HepG2 (cell line): Measurements from ENCODE around the gene DAAM2. TPM values are rescaled to one million over a fixed set of nuclear protein-coding genes. Genes with fewer than 3 reads are reported as not detected.

ENCODE experiments used
- ATAC-seq: fragments of 200-7000 bp; cut with Tn5 transposase; 3 replicates; pipeline ENCODE4 v1.9.1; 2020; ENCODE audit warnings: mild to moderate bottlenecking, moderate library complexity
- BruUV-seq: library from RNA; stranded (reverse); fragments of 400-500 nt; replicated peaks from 2 replicates; lab custom pipeline; 2021; lab: Mats Ljungman, UMichigan
- CTCF ChIA-PET: fragments of 300-600 bp; formaldehyde crosslinking; extraction: SDS; loops from one replicate; lab custom pipeline; 2021; ENCODE audit warnings: low total read pairs, inconsistent platforms, low intra/inter-chr PET ratio; lab: Yijun Ruan, JAX
- POLR2A ChIA-PET: fragments of 350-600 bp; sonication (Branson Sonifier 250); formaldehyde crosslinking; loops from one replicate; lab custom pipeline; 2020; ENCODE audit warnings: antibody characterized with exemption, inconsistent platforms; lab: Yijun Ruan, JAX
- DNase-seq: peaks from one replicate; pipeline ENCODE4 v3.0.0-alpha.2; 2015; ENCODE audit warnings: low spot score
- FAIRE-seq: peaks from 3 replicates; lab custom pipeline; 2011; peaks lifted over from hg19 to GRCh38; lab: Jason Lieb, UNC
- H2AFZ ChIP-seq: one replicate; pipeline ENCODE4 v1.6.1; 2011; ENCODE audit warnings: low read length, inconsistent platforms
- H3K27ac ChIP-seq: fragments of 300-600 bp; 3 replicates; pipeline ENCODE4 v1.8.0; 2011; ENCODE audit warnings: mixed run types, mild to moderate bottlenecking, mixed read lengths, low read length, inconsistent platforms; ENCODE audit not compliant: insufficient read depth; ENCODE audit errors: extremely low read length
- H3K27me3 ChIP-seq, 2 experiments: fragments of 200-600 bp in 1 of 2; 2 replicates in 1 of 2; 3 replicates in 1 of 2; pipeline versions ENCODE4 v1.6.0 to v1.8.0; 2011; ENCODE audit warnings: low read length in 2 of 2, mild to moderate bottlenecking in 2 of 2, moderate library complexity in 2 of 2, inconsistent platforms in 1 of 2; ENCODE audit not compliant: insufficient read depth in 2 of 2, control insufficient read depth in 1 of 2
- H3K36me3 ChIP-seq, 2 experiments: fragments of 200-600 bp in 1 of 2; replicated peaks in 1 of 2; 2 replicates in 1 of 2; 3 replicates in 1 of 2; pipeline versions ENCODE4 v1.5.1 to v1.8.0; 2011; ENCODE audit warnings: low read length in 2 of 2, inconsistent platforms in 1 of 2; ENCODE audit not compliant: insufficient read depth in 2 of 2, control insufficient read depth in 1 of 2
- H3K4me1 ChIP-seq: 2 replicates; pipeline ENCODE4 v1.5.1; 2012; ENCODE audit warnings: low read length, inconsistent platforms; ENCODE audit not compliant: insufficient read depth
- H3K4me2 ChIP-seq: 2 replicates; pipeline ENCODE4 v1.6.0; 2011; ENCODE audit warnings: low read depth, low read length, inconsistent platforms
- H3K4me3 ChIP-seq, 3 experiments: fragments of 200-600 bp in 1 of 3; sonication (generic), shearing (Covaris generic) in 1 of 3; replicated peaks in 1 of 3; 2 replicates each; pipeline ENCODE4 v1.5.1; 2011 to 2016; ENCODE audit warnings: low read length in 3 of 3, inconsistent platforms in 2 of 3, low read depth in 2 of 3, mild to moderate bottlenecking in 2 of 3, control low read depth in 1 of 3, mixed read lengths in 1 of 3; ENCODE audit not compliant: insufficient read depth in 1 of 3
- H3K79me2 ChIP-seq: one replicate; pipeline ENCODE4 v1.6.1; 2011; ENCODE audit warnings: low read length, inconsistent platforms; ENCODE audit not compliant: insufficient read depth
- H3K9ac ChIP-seq: 2 replicates; pipeline ENCODE4 v1.6.0; 2011; ENCODE audit warnings: mild to moderate bottlenecking, low read depth, low read length, inconsistent platforms; ENCODE audit not compliant: insufficient read depth
- H3K9me3 ChIP-seq: 2 replicates; pipeline ENCODE4 v1.5.1; 2012; ENCODE audit warnings: mild to moderate bottlenecking, low read length
- H4K20me1 ChIP-seq: 2 replicates; pipeline ENCODE4 v1.6.0; 2011; ENCODE audit warnings: inconsistent platforms, mild to moderate bottlenecking, low read length, moderate library complexity; ENCODE audit not compliant: insufficient read depth
- AHR ChIP-seq: IDR thresholded peaks from 2 replicates; pipeline ENCODE4 v1.6.1; 2018; ENCODE audit warnings: missing genetic modification reagents, missing compliant biosample characterization
- ARID5B ChIP-seq: IDR thresholded peaks from 2 replicates; pipeline ENCODE4 v1.4.0; 2020; ENCODE audit warnings: mild to moderate bottlenecking, missing genetic modification reagents
- ATF1 ChIP-seq: IDR thresholded peaks from 2 replicates; pipeline ENCODE4 v1.6.1; 2016; ENCODE audit warnings: mild to moderate bottlenecking, control low read depth
- CBX1 ChIP-seq: IDR thresholded peaks from one replicate; pipeline ENCODE4 v1.6.1; 2016; ENCODE audit warnings: antibody characterized with exemption, low read depth
- FOSL2 ChIP-seq: sonication (generic); formaldehyde crosslinking; IDR thresholded peaks from 2 replicates; pipeline ENCODE4 v1.4.0; 2020; ENCODE audit warnings: missing genetic modification reagents
- MZF1 ChIP-seq: sonication (generic); formaldehyde crosslinking; IDR thresholded peaks from 2 replicates; pipeline ENCODE4 v1.8.1; 2023; ENCODE audit warnings: mild to moderate bottlenecking, missing genetic modification reagents, borderline replicate concordance
- RBM39 ChIP-seq: fragments of 200-400 bp; formaldehyde crosslinking; IDR thresholded peaks from one replicate; pipeline ENCODE4 v1.6.1; 2018; ENCODE audit warnings: antibody characterized with exemption, mild to moderate bottlenecking, low read depth, low read length; ENCODE audit not compliant: poor library complexity, severe bottlenecking
- RFX5 ChIP-seq: IDR thresholded peaks from 2 replicates; pipeline ENCODE4 v1.6.1; 2011; ENCODE audit warnings: low read depth, low read length, improper control_type of control experiment
- SALL2 ChIP-seq: sonication (generic); formaldehyde crosslinking; IDR thresholded peaks from 2 replicates; pipeline ENCODE4 v1.8.1; 2023; ENCODE audit warnings: mild to moderate bottlenecking, missing genetic modification reagents, inconsistent platforms
- SRSF4 ChIP-seq: fragments of 200-400 bp; formaldehyde crosslinking; IDR thresholded peaks from one replicate; pipeline ENCODE4 v1.6.1; 2018; ENCODE audit warnings: mild to moderate bottlenecking, low read depth, low read length, moderate library complexity; ENCODE audit not compliant: poor library complexity, severe bottlenecking
- SRSF9 ChIP-seq: fragments of 200-400 bp; formaldehyde crosslinking; IDR thresholded peaks from 2 replicates; pipeline ENCODE4 v1.6.1; 2018; ENCODE audit warnings: borderline replicate concordance, mild to moderate bottlenecking, low read depth, low read length; ENCODE audit not compliant: insufficient read depth, poor library complexity, severe bottlenecking
- TAF1 ChIP-seq: sonication (generic); formaldehyde crosslinking; IDR thresholded peaks from 2 replicates; pipeline ENCODE4 v1.4.0; 2020; ENCODE audit warnings: missing genetic modification reagents
- ZFP82 ChIP-seq: sonication (generic); formaldehyde crosslinking; IDR thresholded peaks from 2 replicates; pipeline ENCODE4 v1.5.1; 2020; ENCODE audit warnings: mild to moderate bottlenecking, missing genetic modification reagents, borderline replicate concordance
- ZNF253 ChIP-seq: sonication (generic); formaldehyde crosslinking; IDR thresholded peaks from 2 replicates; pipeline ENCODE4 v1.8.0; 2022; ENCODE audit warnings: mild to moderate bottlenecking, missing genetic modification reagents, borderline replicate concordance
- ZNF788 ChIP-seq: sonication (generic); formaldehyde crosslinking; IDR thresholded peaks from 2 replicates; pipeline ENCODE4 v1.5.0; 2020; ENCODE audit warnings: mild to moderate bottlenecking, missing genetic modification reagents, borderline replicate concordance
- ZSCAN29 ChIP-seq: sonication (generic); formaldehyde crosslinking; conservative IDR thresholded peaks from 2 replicates; pipeline ENCODE4 v1.4.0; 2020; ENCODE audit warnings: mild to moderate bottlenecking, missing genetic modification reagents
- WGBS: methylation state at CpG from one replicate; pipeline ENCODE4 v1.1.6; 2017; ENCODE audit warnings: low lambda C conversion rate; 5-methylcytosine and 5-hydroxymethylcytosine counted together
- in situ Hi-C: cut with HindIII; loops from 2 replicates; pipeline ENCODE4 v1.10.0; 2017; ENCODE audit warnings: low pct_unique_long_range_greater_than_20kb; ENCODE audit not compliant: extremely low pct_ligation_motif_present
- intact Hi-C: fragments of 100-400 bp; cut with micrococcal nuclease; formaldehyde crosslinking; loops from one replicate; pipeline ENCODE4 v1.10.0; 2022; ENCODE audit not compliant: unreplicated experiment
- polyA plus RNA-seq, 8 experiments: library from polyadenylated mRNA; depleted of rRNA in 3 of 8; stranded (reverse) in 7 of 8; unstranded in 1 of 8; fragments of >200 nt; fragmentation: Illumina TruSeq in 4 of 8; extraction: Trizol in 4 of 8; gene quantifications; 2 replicates each; pipeline versions ENCODE4 v1.2.1 to v1.2.3, GENCODE V29; 2011 to 2016; ENCODE audit warnings: low read depth in 4 of 8, missing spikeins in 1 of 8, mixed read lengths in 1 of 8; ENCODE audit not compliant: insufficient read depth in 1 of 8
- total RNA-seq, 5 experiments: library from RNA; depleted of rRNA; stranded (reverse); fragments of >200 nt; fragmentation: Illumina TruSeq; extraction: Trizol; gene quantifications; 2 replicates each; pipeline ENCODE4 v1.2.3, GENCODE V29; 2016; ENCODE audit warnings: low read depth in 1 of 5

Gene DAAM2
- total and polyA plus RNA-seq, 2 of the 13 experiments (the other 11 are each of a cell fraction or from before 2014, with no cell fraction given), result 0.01 TPM; not detected in 1

GRCh38 chr6:39830444-39830843 lies 38.3 kb downstream of the DAAM2 start:
- BruUV-seq, result no TSS peak
- Histone ChIP-seq H3K27me3 (peaks cover 0 to 6% of the 10 kb centered on the region in 2 experiments; a peak in 1 of 5 replicates), H4K20me1 (no peaks in the 10 kb centered on the region), H2AFZ (no peak overlapping the region), H3K9ac (no peak overlapping the region), H3K9me3 (no peaks in the 10 kb centered on the region), H3K36me3 (no peaks in the 10 kb centered on the region), H3K4me3 (no peak overlapping the region), H3K79me2 (no peaks in the 10 kb centered on the region), H3K4me1 (no peaks in the 10 kb centered on the region), H3K27ac (no peak overlapping the region), H3K4me2 (no peak overlapping the region)
- FAIRE-seq, result no peak
- no peak for DNase-seq
- CTCF ChIA-PET, result no interaction called here
- intact Hi-C loops, result no loop called here
- 0% methylated on average over 1 of the region's 7 CpGs for WGBS
- ATAC-seq, result no peak
- POLR2A ChIA-PET, result no interaction called here
- TF ChIP-seq FOSL2 (CRISPR knock-in tag) (no peak), TAF1 (CRISPR knock-in tag) (no peak), ARID5B (CRISPR knock-in tag) (no peak), RBM39 (no peak), ZSCAN29 (CRISPR knock-in tag) (no peak), ATF1 (CRISPR knock-in tag) (no peak), MZF1 (CRISPR knock-in tag) (no peak), ZNF788 (CRISPR knock-in tag) (no peak), SRSF9 (no peak), RFX5 (no peak), ZNF253 (CRISPR knock-in tag) (no peak), ZFP82 (CRISPR knock-in tag) (no peak), AHR (no peak), SALL2 (CRISPR knock-in tag) (no peak), CBX1 (no peak), SRSF4 (no peak)
- in situ Hi-C loops, result no loop called here
